Type B pancreatic cell (in vitro differentiated cells): Measurements from ENCODE around the gene CHTOP. TPM values are rescaled to one million over a fixed set of nuclear protein-coding genes. Genes with fewer than 3 reads are reported as not detected.

Experiments used
- DNase-seq: peaks from one replicate; pipeline ENCODE4 v3.0.0; 2021; ENCODE audit warnings: mixed read lengths; ENCODE audit not compliant: unreplicated experiment; ENCODE audit errors: extremely low spot score
- H3K27ac Mint-ChIP-seq: 2 replicates; pipeline ENCODE4 v1.8.0; 2021; ENCODE audit warnings: mild to moderate bottlenecking, mixed read lengths
- H3K27me3 Mint-ChIP-seq: 2 replicates; pipeline ENCODE4 v1.8.0; 2021; ENCODE audit warnings: mixed read lengths
- H3K36me3 Mint-ChIP-seq: 2 replicates; pipeline ENCODE4 v1.8.0; 2021; ENCODE audit warnings: mixed read lengths
- H3K4me1 Mint-ChIP-seq: one replicate; pipeline ENCODE4 v1.8.0; 2021; ENCODE audit warnings: mixed read lengths; ENCODE audit not compliant: unreplicated experiment
- H3K4me3 Mint-ChIP-seq: 2 replicates; pipeline ENCODE4 v1.8.0; 2021; ENCODE audit warnings: mild to moderate bottlenecking, mixed read lengths
- H3K9me3 Mint-ChIP-seq: 2 replicates; pipeline ENCODE4 v1.8.0; 2021; ENCODE audit warnings: mixed read lengths
- total RNA-seq: library from RNA; stranded (reverse); gene quantifications from 2 replicates; pipeline ENCODE4 v1.2.1, GENCODE V29; 2021; ENCODE audit warnings: low replicate concordance
- TF ChIP-seq, protein P1 (sequence below): fragments of 200-600 bp; sonication (generic); conservative IDR thresholded peaks from 2 replicates; pipeline ENCODE4 v1.5.0; 2021; ENCODE audit warnings: antibody characterized with exemption, mild to moderate bottlenecking

The CHTOP gene
- total RNA-seq, 1 donor from 2014 or later, result 108 TPM

DNA sequence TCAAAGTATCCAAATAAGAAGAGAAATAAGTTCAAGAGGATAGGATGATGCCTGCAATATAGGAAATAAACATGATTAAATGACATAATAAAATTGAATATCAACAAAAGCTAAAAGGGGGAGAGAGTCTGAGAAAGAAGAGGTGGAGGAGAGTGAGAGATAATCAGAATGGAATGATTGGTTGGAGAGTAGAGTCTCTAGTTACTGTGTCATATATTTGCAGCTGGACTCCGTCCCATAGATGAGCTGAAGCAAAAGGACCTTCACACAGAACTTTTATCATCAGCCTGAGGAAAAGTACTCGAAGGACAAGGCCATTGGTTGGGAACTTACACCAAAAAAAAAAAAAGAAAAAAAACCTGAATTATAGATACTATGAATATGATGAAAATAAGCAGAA, 45.4 kb upstream of the CHTOP start:
- Mint-ChIP-seq H3K9me3 (no peaks in the 10 kb centered on the region), H3K4me1 (peaks cover 7% of the 10 kb centered on the region), H3K4me3 (no peak overlapping the region), H3K27ac (no peak overlapping the region), H3K36me3 (no peaks in the 10 kb centered on the region), H3K27me3 (no peaks in the 10 kb centered on the region)
- TF ChIP-seq, protein P1, sequence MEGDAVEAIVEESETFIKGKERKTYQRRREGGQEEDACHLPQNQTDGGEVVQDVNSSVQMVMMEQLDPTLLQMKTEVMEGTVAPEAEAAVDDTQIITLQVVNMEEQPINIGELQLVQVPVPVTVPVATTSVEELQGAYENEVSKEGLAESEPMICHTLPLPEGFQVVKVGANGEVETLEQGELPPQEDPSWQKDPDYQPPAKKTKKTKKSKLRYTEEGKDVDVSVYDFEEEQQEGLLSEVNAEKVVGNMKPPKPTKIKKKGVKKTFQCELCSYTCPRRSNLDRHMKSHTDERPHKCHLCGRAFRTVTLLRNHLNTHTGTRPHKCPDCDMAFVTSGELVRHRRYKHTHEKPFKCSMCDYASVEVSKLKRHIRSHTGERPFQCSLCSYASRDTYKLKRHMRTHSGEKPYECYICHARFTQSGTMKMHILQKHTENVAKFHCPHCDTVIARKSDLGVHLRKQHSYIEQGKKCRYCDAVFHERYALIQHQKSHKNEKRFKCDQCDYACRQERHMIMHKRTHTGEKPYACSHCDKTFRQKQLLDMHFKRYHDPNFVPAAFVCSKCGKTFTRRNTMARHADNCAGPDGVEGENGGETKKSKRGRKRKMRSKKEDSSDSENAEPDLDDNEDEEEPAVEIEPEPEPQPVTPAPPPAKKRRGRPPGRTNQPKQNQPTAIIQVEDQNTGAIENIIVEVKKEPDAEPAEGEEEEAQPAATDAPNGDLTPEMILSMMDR, result no peak
- DNase-seq, result no peak

DNA sequence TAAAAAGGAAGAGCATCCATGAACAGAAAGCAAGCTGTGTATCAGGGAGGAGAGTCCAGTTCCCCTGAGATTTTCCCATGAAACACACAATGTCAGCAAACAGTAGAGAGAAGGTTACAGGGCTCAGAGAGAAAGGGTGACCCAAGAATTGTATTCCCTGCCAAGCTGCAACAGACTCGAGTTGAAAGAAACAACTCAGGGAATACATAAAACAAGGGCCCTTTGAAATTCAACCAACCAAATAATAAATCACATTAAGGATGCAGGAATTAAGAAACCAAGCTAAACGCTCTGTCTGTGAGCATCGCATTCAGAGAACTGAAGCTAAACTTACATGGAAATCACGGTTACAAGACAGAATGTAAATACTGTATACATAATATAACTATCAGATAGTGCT, 41.1 kb upstream of the CHTOP start:
- DNase-seq, result no peak
- Mint-ChIP-seq H3K27ac (no peak overlapping the region), H3K36me3 (no peaks in the 10 kb centered on the region), H3K9me3 (no peaks in the 10 kb centered on the region), H3K4me3 (no peak overlapping the region), H3K27me3 (no peaks in the 10 kb centered on the region), H3K4me1 (peaks cover 4% of the 10 kb centered on the region)
- TF ChIP-seq, protein P1, result no peak

DNA sequence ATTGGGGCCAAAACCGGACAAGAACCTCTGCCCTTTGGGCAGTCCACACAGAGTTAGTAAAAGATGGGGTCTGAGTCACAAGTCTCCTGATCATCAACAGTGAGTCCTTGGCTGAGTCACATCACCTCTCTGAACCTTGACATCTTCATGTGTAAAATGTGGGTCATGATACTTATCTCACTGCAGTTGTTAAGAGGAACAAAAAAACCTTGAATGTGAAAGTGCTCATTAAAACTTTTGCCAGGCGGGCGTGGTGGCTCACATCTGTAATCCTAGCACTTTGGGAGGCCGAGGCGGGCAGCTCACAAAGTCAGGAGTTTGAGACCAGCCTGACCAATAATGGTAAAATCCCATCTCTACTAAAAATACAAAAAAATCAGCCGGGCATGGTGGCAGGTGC, 36.7 kb upstream of the CHTOP start:
- Mint-ChIP-seq H3K27me3 (no peaks in the 10 kb centered on the region), H3K4me1 (peaks cover 4% of the 10 kb centered on the region), H3K27ac (no peak overlapping the region), H3K4me3 (no peak overlapping the region), H3K9me3 (no peaks in the 10 kb centered on the region), H3K36me3 (no peaks in the 10 kb centered on the region)
- TF ChIP-seq, protein P1, result no peak
- DNase-seq, result no peak

DNA sequence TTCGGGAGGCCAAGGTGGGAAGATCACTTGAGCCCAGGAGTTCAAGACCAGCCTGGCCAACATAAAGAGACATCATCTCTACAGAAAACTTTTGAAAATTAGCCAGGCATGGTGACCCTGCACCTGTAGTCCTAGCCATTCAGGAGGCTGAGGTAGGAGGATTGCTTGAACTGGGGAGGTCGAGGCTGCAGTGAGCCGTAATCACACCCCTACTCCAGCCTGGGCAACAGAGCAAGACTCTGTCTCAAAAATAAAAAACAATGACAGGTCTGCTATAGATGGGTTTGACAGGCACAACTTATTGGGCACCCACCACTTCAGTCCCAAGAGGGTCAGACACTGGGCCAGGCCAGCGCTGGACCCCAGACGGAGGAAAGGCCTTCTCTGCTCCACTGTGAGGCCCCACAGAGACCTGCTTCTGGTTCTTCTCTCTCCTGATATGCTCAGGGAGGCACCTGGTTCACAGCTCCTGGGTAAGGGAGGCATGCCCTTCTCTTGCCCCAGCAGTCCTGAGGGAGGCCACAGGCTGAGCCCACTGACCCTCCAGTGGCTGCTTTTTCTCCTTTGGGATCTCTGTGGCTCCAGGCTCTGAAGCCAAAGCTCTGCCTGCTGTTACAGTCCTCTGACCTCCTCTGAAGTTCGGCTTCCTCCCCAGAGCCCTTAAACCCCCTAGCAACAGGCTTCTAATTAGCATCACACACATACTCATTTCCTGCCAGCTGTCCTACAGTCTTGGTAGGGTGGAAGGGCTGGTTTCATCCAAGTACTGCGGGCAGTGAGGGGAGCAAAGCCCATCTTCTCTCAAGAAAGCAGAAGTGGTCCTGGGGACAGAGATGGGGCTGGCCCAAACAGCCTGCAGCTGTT, 35.3 kb upstream of the CHTOP start:
- H3K27ac Mint-ChIP-seq, result peak overlapping the region; percentile 56
- no peaks in the 10 kb centered on the region for H3K4me1 Mint-ChIP-seq
- no peaks in the 10 kb centered on the region for H3K27me3 Mint-ChIP-seq

DNA sequence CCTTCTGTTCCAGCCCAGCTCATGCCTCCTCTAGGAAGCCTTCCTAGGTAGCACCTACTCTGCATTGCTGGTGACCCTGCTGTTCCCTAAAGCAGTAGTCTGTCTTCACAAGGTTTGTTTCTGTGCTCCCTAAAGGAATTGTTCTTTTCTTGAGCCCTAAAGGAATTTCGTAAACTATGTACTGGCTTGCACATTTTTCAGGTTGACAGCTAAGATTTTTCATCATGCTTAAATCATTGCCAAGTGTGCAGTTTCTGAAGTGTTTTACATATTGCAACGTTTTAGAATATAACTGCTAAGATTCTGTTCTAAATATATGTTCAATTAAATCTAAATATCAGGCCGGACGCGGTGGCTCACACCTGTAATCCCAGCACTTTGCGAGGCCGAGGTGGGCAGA, 34.0 kb upstream of the CHTOP start:
- Mint-ChIP-seq H3K27ac (peak overlapping the region; percentile 26), H3K4me1 (no peaks in the 10 kb centered on the region), H3K9me3 (no peaks in the 10 kb centered on the region), H3K27me3 (no peaks in the 10 kb centered on the region), H3K4me3 (no peak overlapping the region), H3K36me3 (no peaks in the 10 kb centered on the region)
- no peak for DNase-seq
- TF ChIP-seq, protein P1, result no peak

More for the DNA sequence above, 35.3 kb upstream of the CHTOP start:
- Mint-ChIP-seq H3K9me3 (no peaks in the 10 kb centered on the region), H3K4me3 (no peak overlapping the region), H3K36me3 (no peaks in the 10 kb centered on the region)
- TF ChIP-seq, protein P1, result no peak
- no peak for DNase-seq
